IMR-90 (cell line): ENCODE data around the gene CNTLN.

Source experiments
- CTCF ChIP-seq: conservative IDR thresholded peaks from 2 replicates; pipeline ENCODE4 v1.5.1; 2012; ENCODE audit warnings: mild to moderate bottlenecking, low read depth, low read length, improper control_type of control experiment
- ELK1 ChIP-seq: fragments of 150-350 bp; IDR thresholded peaks from 2 replicates; pipeline ENCODE4 v1.6.1; 2016; ENCODE audit warnings: low read depth, mild to moderate bottlenecking, low read length, moderate library complexity, borderline replicate concordance
- MAFK ChIP-seq: IDR thresholded peaks from 2 replicates; pipeline ENCODE4 v1.6.1; 2012; ENCODE audit warnings: low read depth, low read length, improper control_type of control experiment
- POLR2A ChIP-seq: IDR thresholded peaks from 2 replicates; pipeline ENCODE4 v1.6.1; 2012; ENCODE audit warnings: mild to moderate bottlenecking, low read depth, low read length
- RAD21 ChIP-seq: IDR thresholded peaks from 2 replicates; pipeline ENCODE4 v1.6.1; 2012; ENCODE audit warnings: low read length, improper control_type of control experiment
- SMC3 ChIP-seq: fragments of 150-350 bp; IDR thresholded peaks from 2 replicates; pipeline ENCODE4 v1.6.1; 2016; ENCODE audit warnings: low read depth, mild to moderate bottlenecking, antibody characterized with exemption, low read length, moderate library complexity

DNA sequence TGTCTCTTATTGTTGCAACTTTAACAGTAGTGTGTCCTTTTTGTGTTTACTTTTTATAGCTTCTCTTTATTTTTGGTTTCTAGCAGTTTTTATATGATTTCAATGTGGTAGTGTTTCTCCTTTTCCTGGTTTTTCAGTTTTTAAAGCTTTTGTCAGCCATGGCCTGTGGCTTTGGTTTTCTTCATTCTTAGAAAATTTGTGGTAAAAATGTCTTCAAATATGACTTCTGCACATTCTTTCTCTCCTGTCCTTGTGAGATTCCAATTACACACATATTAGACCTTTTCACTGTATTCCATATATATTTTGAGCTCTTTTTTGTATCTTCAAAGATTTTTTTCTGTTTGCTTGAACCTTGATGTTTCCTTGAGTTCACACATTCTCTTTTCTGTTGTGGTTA is 180.5 kb downstream of the CNTLN start:
- TF ChIP-seq CTCF = no peak
- no peak for TF ChIP-seq POLR2A
- TF ChIP-seq SMC3 = no peak
- no peak for TF ChIP-seq ELK1
- no peak for TF ChIP-seq RAD21
- TF ChIP-seq MAFK = no peak
